B cell (primary cell): ENCODE data around the gene PRR33. TPM values are rescaled to one million over a fixed set of nuclear protein-coding genes. Genes with fewer than 3 reads are reported as not detected.

ENCODE experiments used
- ATAC-seq: fragments of 200-7000 bp; cut with Tn5 transposase; one replicate; pipeline ENCODE4 v1.10.0; 2021; ENCODE audit warnings: low read depth, mild to moderate bottlenecking, moderate number of reproducible peaks, moderate library complexity
- CTCF ChIA-PET: fragments of 350-600 bp; sonication (Branson Sonifier 250); formaldehyde crosslinking; loops from one replicate; lab custom pipeline; 2021; ENCODE audit warnings: antibody characterized with exemption, inconsistent platforms; lab: Charles Lee
- POLR2A ChIA-PET: fragments of 350-600 bp; sonication (Branson Sonifier 250); formaldehyde crosslinking; loops from one replicate; lab custom pipeline; 2021; ENCODE audit warnings: antibody characterized with exemption; lab: Charles Lee
- DNase-seq: peaks from one replicate; pipeline ENCODE4 v3.0.0; 2013
- H2AFZ ChIP-seq: 2 replicates; pipeline ENCODE4 v1.6.1; 2012; ENCODE audit warnings: mild to moderate bottlenecking, low read depth, low read length; ENCODE audit not compliant: insufficient read depth, poor library complexity, severe bottlenecking
- H3K27ac ChIP-seq, 2 donors: 1 replicate in 1 of 2; 2 replicates in 1 of 2; pipeline ENCODE4 v1.5.1; 2012 to 2013; ENCODE audit warnings: low read length in 2 of 2, mild to moderate bottlenecking in 2 of 2, moderate library complexity in 1 of 2
- H3K27me3 ChIP-seq, 4 experiments: fragments of 200-600 bp in 1 of 4; sonication (generic) in 1 of 4; replicated peaks in 1 of 4; 1 replicate in 2 of 4; 2 replicates in 2 of 4; pipeline versions ENCODE4 v1.6.1 to v1.7.0; 2013 to 2016; ENCODE audit warnings: low read length in 3 of 4, mild to moderate bottlenecking in 2 of 4, mixed read lengths in 1 of 4, moderate library complexity in 1 of 4; ENCODE audit not compliant: insufficient read depth in 4 of 4, control insufficient read depth in 3 of 4; ENCODE audit errors: control extremely low read depth in 1 of 4
- H3K36me3 ChIP-seq, 2 experiments: replicated peaks in 1 of 2; 1 replicate in 1 of 2; 2 replicates in 1 of 2; pipeline versions ENCODE4 v1.6.1 to v1.7.1; 2013; ENCODE audit warnings: low read length in 1 of 2; ENCODE audit not compliant: insufficient read depth in 2 of 2, control insufficient read depth in 1 of 2; ENCODE audit errors: control extremely low read depth in 1 of 2, extremely low read depth in 1 of 2
- H3K4me1 ChIP-seq, 2 donors: fragments of 200-600 bp in 1 of 2; sonication (generic) in 1 of 2; 1 replicate in 1 of 2; 2 replicates in 1 of 2; pipeline versions ENCODE4 v1.5.1 to v1.6.1; 2013 to 2017; ENCODE audit warnings: low read length in 2 of 2; ENCODE audit not compliant: control insufficient read depth in 2 of 2, insufficient read depth in 2 of 2
- H3K4me2 ChIP-seq: replicated peaks from 2 replicates; pipeline ENCODE3; 2012; ENCODE audit warnings: mild to moderate bottlenecking, low read depth, low read length; ENCODE audit not compliant: poor library complexity, severe bottlenecking
- H3K4me3 ChIP-seq, 5 experiments: fragments of 200-600 bp in 1 of 5; sonication (generic) in 1 of 5; 1 replicate in 3 of 5; 2 replicates in 2 of 5; pipeline versions ENCODE4 v1.5.1 to v1.7.0; 2011 to 2016; ENCODE audit warnings: low read length in 4 of 5, mild to moderate bottlenecking in 4 of 5, low read depth in 2 of 5, control low read depth in 1 of 5, moderate library complexity in 1 of 5; ENCODE audit not compliant: insufficient read depth in 1 of 5; ENCODE audit errors: control extremely low read depth in 1 of 5, extremely low read depth in 1 of 5
- H3K79me2 ChIP-seq: fragments of 200-600 bp; sonication (generic); one replicate; pipeline ENCODE4 v1.6.0; 2016; ENCODE audit warnings: low read length; ENCODE audit not compliant: control insufficient read depth, insufficient read depth
- H3K9ac ChIP-seq: fragments of 200-600 bp; sonication (generic); 2 replicates; pipeline ENCODE4 v1.6.1; 2017; ENCODE audit warnings: mild to moderate bottlenecking, low read length, moderate library complexity
- H3K9me3 ChIP-seq, 3 donors: one replicate each; pipeline versions ENCODE4 v1.6.1 to v1.7.1; 2013; ENCODE audit warnings: low read length in 2 of 3; ENCODE audit not compliant: control insufficient read depth in 2 of 3, insufficient read depth in 1 of 3; ENCODE audit errors: control extremely low read depth in 1 of 3
- H4K20me1 ChIP-seq: 2 replicates; pipeline ENCODE4 v1.6.0; 2012; ENCODE audit warnings: mild to moderate bottlenecking, low read length; ENCODE audit not compliant: insufficient read depth, control insufficient read depth, poor library complexity, severe bottlenecking
- H3K27ac Mint-ChIP-seq: one replicate; pipeline ENCODE4 v1.8.0; 2021; ENCODE audit warnings: mixed read lengths
- H3K27me3 Mint-ChIP-seq: one replicate; pipeline ENCODE4 v1.8.0; 2021; ENCODE audit warnings: mixed read lengths
- H3K4me1 Mint-ChIP-seq: one replicate; pipeline ENCODE4 v1.8.0; 2021; ENCODE audit warnings: mixed read lengths
- H3K4me3 Mint-ChIP-seq: one replicate; pipeline ENCODE4 v1.8.0; 2021; ENCODE audit warnings: mixed read lengths
- H3K9me3 Mint-ChIP-seq: one replicate; pipeline ENCODE4 v1.8.0; 2022; ENCODE audit warnings: mixed read lengths; ENCODE audit not compliant: insufficient read depth
- CTCF ChIP-seq: fragments of 200-600 bp; IDR thresholded peaks from one replicate; pipeline ENCODE4 v1.8.0; 2022; ENCODE audit warnings: antibody characterized with exemption, mild to moderate bottlenecking
- EZH2 ChIP-seq: IDR thresholded peaks from 2 replicates; pipeline ENCODE4 v1.6.1; 2012; ENCODE audit warnings: borderline replicate concordance, low read depth, mild to moderate bottlenecking, moderate library complexity, low read length; ENCODE audit not compliant: insufficient read depth, poor library complexity, severe bottlenecking
- WGBS: methylation state at CpG from one replicate; pipeline ENCODE4 v1.1.5; 2013; ENCODE audit warnings: missing lambda C conversion rate; ENCODE audit not compliant: insufficient coverage; 5-methylcytosine and 5-hydroxymethylcytosine counted together
- intact Hi-C: fragments of 100-400 bp; cut with micrococcal nuclease; formaldehyde crosslinking; loops from one replicate; pipeline ENCODE4 v1.10.0; 2022
- polyA plus RNA-seq: library from polyadenylated mRNA; depleted of rRNA; stranded (reverse); fragments of >200 nt; gene quantifications from 2 replicates; pipeline ENCODE4 v1.2.3, GENCODE V29; 2012
- small RNA-seq: library from RNA; depleted of rRNA; stranded (forward); fragments of <200 nt; gene quantifications from one replicate; pipeline ENCODE3, GENCODE V24; 2012; ENCODE audit warnings: low replicate concordance, low read depth; ENCODE audit not compliant: insufficient read length
- total RNA-seq, 2 donors: library from RNA; stranded (reverse); fragments of 120-200 nt in 1 of 2; gene quantifications; 1 replicate in 1 of 2; 2 replicates in 1 of 2; pipeline versions ENCODE4 v1.2.3 to v1.2.4, GENCODE V29; 2013 to 2022

Gene PRR33
- total and polyA plus RNA-seq, 2 donors (not counting 1 experiment from before 2014, with no cell fraction given), result not detected

GRCh38 chr11:1838426-1839144 is 53.1 kb downstream of the PRR33 start, which contains the start of gene TNNI2:
Gene TNNI2 (plus strand): TSS chr11:1838981. CDS start chr11:1839697, 716 bp downstream.
- peak within 1 kb of the TSS; percentile 55 for H3K9ac ChIP-seq
- H3K4me3 ChIP-seq, result peak within 1 kb of the TSS in 4 of 5 experiments; percentile 12 to 57 (median 44)
- Mint-ChIP-seq H3K4me1 (peaks cover 33% of the 10 kb centered on the region), H3K9me3 (no peaks in the 10 kb centered on the region), H3K27ac (peak within 1 kb of the TSS; percentile 92), H3K4me3 (peak within 1 kb of the TSS; percentile 79), H3K27me3 (no peaks in the 10 kb centered on the region)
- intact Hi-C loops, result no loop called here
- H4K20me1 ChIP-seq, result no peaks in the 10 kb centered on the region
- no peaks in the 10 kb centered on the region for H3K9me3 ChIP-seq
- peak within 1 kb of the TSS; percentile 79 to 83 for H3K27ac ChIP-seq
- peak within 1 kb of the TSS; percentile 78 for H3K4me2 ChIP-seq
- ChIA-PET CTCF (interaction anchor here (0.7 to 4.0 kb wide), 9 partner anchors 8 to 313 kb away, joined by 3 to 30 read pairs (median 9); partner anchors contain the start of gene LSP1), POLR2A (interaction anchor here (0.6 to 2.1 kb wide), 6 partner anchors 9 to 289 kb away, joined by 3 to 18 read pairs (median 8); partner anchors contain the start of gene LSP1)
- ATAC-seq (no peak), DNase-seq (no peak)
- peaks cover 0 to 4% of the 10 kb centered on the region in 2 experiments for H3K36me3 ChIP-seq
- TF ChIP-seq EZH2 (no peak), CTCF (no peak)
- peaks cover 0 to 10% (median 2%) of the 10 kb centered on the region in 4 experiments for H3K27me3 ChIP-seq
- H3K79me2 ChIP-seq, result peaks cover 31% of the 10 kb centered on the region
- peaks cover 42 to 47% of the 10 kb centered on the region in 2 donors for H3K4me1 ChIP-seq
- peak within 1 kb of the TSS; percentile 42 for H2AFZ ChIP-seq
- 94% methylated on average over 20 of the region's 32 CpGs for WGBS

Small RNAs within 50 kb of the gene (small RNA-seq; reads per million reads assigned to genes)
- not detected for gene AC051649.1
- not detected for gene MIR4298

Other genes starting within 250 kb of the PRR33 start
- gene KRTAP5-6, start 194.7 kb downstream of the PRR33 start, total RNA-seq, result not detected in 2 replicates
- gene KRTAP5-6, start 194.7 kb downstream of the PRR33 start, polyA plus RNA-seq, result not detected in 2 replicates
- gene IFITM10, start 141.3 kb downstream of the PRR33 start, total RNA-seq, result 1.1 and 1.7 TPM in 2 replicates
- 0.09 and 0.17 TPM in 2 replicates for gene IFITM10, start 141.3 kb downstream of the PRR33 start, polyA plus RNA-seq
- gene CTSD, start 128.0 kb downstream of the PRR33 start, total RNA-seq, result 80.4 and 83.5 TPM in 2 replicates
- gene CTSD, start 128.0 kb downstream of the PRR33 start, polyA plus RNA-seq, result 33.5 and 42.2 TPM in 2 replicates
- gene SYT8, start 56.9 kb downstream of the PRR33 start, total RNA-seq, result not detected in 2 replicates
- not detected in 2 replicates for gene SYT8, start 56.9 kb downstream of the PRR33 start, polyA plus RNA-seq
- gene TNNI2, start 52.9 kb downstream of the PRR33 start, total RNA-seq, result 1.6 and 2.9 TPM in 2 replicates
- gene TNNI2, start 52.9 kb downstream of the PRR33 start, polyA plus RNA-seq, result 12.9 and 28.6 TPM in 2 replicates
- gene LSP1, start 38.8 kb downstream of the PRR33 start, total RNA-seq, result 445 and 446 TPM in 2 replicates
- gene LSP1, start 38.8 kb downstream of the PRR33 start, polyA plus RNA-seq, result 184 and 249 TPM in 2 replicates
- 9.9 and 10.0 TPM in 2 replicates for gene TNNT3, start 27.8 kb upstream of the PRR33 start, total RNA-seq
- gene TNNT3, start 27.8 kb upstream of the PRR33 start, polyA plus RNA-seq, result 2.5 and 13.8 TPM in 2 replicates
- 44.7 and 47.8 TPM in 2 replicates for gene MRPL23, start 55.4 kb upstream of the PRR33 start, total RNA-seq
- 63.2 and 64.8 TPM in 2 replicates for gene MRPL23, start 55.4 kb upstream of the PRR33 start, polyA plus RNA-seq
- gene H19, start 105.9 kb upstream of the PRR33 start, total RNA-seq, result not detected in 2 replicates
- gene H19, start 105.9 kb upstream of the PRR33 start, polyA plus RNA-seq, result not detected in 2 replicates
- gene IGF2, start 247.5 kb upstream of the PRR33 start, total RNA-seq, result not detected in 2 replicates
- not detected in 2 replicates for gene IGF2, start 247.5 kb upstream of the PRR33 start, polyA plus RNA-seq